ENCODE data around the gene SYT15.

DNA sequence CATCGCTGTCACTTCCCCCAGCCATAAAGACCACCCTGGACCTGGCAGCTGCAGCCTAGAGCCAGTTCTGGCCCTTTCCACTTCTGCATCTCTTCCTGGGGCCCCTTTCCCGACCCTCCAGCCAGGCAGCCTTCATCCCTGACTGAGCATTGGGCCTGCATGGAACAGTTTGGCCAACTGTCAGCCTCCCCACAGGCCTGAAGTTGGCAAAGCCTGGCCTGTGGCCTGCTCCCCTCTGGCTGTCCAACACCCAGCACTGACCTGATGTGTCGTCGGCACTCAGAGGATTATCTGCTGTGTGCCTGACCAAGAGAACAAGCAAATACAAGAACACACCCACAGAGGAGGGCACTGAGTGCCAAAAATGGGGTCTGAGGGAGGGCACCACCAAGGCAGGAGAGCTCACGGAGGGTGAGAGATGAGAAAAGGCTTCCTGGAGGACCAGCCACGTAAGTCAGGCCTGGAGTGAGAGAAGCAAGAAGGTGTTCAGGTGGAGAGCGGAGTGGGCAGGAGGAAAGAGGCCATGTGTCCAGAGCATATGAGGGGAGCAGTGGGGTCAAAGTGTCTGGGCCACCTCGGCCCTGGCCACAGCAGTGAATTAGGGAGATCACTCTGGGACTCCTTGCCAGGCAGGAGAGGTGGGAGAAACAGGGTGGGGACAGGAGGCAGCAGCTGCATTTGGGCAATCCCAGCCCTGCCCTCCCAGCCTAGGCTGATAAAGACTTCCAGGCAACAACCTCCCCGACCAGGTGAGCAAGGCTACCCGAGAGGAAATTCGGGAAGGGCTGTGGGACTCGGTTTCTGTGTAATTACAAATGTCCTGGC lies 27.0 kb upstream of the SYT15 start:
- no peak for TF ChIP-seq CTCF (IDR thresholded peaks at IDR 0.05)
- TF ChIP-seq POLR2AphosphoS5 (IDR thresholded peaks at IDR 0.05), result no peak
